H1 (cell line): Measurements from ENCODE around the gene NKAIN1.

Experiments
- RFX5 ChIP-seq: IDR thresholded peaks from 2 replicates; pipeline ENCODE4 v1.6.1; 2011; ENCODE audit warnings: low read depth, low read length, improper control_type of control experiment, borderline replicate concordance
- ZNF274 ChIP-seq: IDR thresholded peaks from 2 replicates; pipeline ENCODE4 v1.7.0; 2012; ENCODE audit warnings: low read length, borderline replicate concordance; ENCODE audit errors: extremely low read depth

DNA sequence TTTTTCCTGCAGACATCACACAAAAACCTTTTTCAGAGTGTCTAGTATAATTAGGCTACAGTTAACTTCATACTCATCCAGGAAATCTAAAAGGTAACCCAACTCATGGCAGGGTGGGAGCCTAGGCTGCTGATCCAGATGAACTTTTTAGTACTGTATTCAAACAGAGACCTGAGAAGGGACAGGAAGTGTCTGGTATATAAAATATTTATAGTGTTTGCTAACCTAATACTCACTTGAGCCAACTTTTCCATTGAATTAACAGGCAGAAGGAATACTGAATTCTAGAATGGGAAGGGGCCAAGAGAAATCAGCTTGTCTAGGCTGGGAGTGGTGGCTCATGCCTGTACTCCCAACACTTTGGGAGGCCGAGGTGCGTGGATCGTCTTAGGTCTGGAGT is 22.2 kb upstream of the NKAIN1 start:
- no peak for TF ChIP-seq ZNF274
- TF ChIP-seq RFX5 = no peak
